ENCODE measurements around the gene LRFN2.

Gene LRFN2

GRCh38 chr6:40585651-40586269, 1.4 kb downstream of the LRFN2 start:
- no peak for DNase-seq

GRCh38 chr6:40585223-40585622, 1.9 kb downstream of the LRFN2 start:
- DNase-seq: no peak

GRCh38 chr6:40584741-40585140, 2.4 kb downstream of the LRFN2 start:
- DNase-seq: no peak

- no peak for DNase-seq
Measured at GRCh38 chr6:40583709-40584108, 3.5 kb downstream of the LRFN2 start.

GRCh38 chr6:40582892-40583291, 4.3 kb downstream of the LRFN2 start:
- DNase-seq: no peak

GRCh38 chr6:40579101-40579500, 8.1 kb downstream of the LRFN2 start:
- no peak for DNase-seq

GRCh38 chr6:40577672-40578071, 9.5 kb downstream of the LRFN2 start:
- DNase-seq: no peak

GRCh38 chr6:40573221-40573620, 13.9 kb downstream of the LRFN2 start:
- no peak for DNase-seq

GRCh38 chr6:40569162-40569910, 17.8 kb downstream of the LRFN2 start:
- no peak for DNase-seq

- no peak for DNase-seq
Measured at GRCh38 chr6:40568062-40568708, 19.0 kb downstream of the LRFN2 start.

- no peak for DNase-seq
Measured at GRCh38 chr6:40563111-40563510, 24.1 kb downstream of the LRFN2 start.

- DNase-seq: no peak
Measured at GRCh38 chr6:40559056-40559455, 28.1 kb downstream of the LRFN2 start.

- DNase-seq: no peak
Measured at GRCh38 chr6:40558102-40558501, 29.1 kb downstream of the LRFN2 start.

- DNase-seq: no peak
Measured at GRCh38 chr6:40556881-40557280, 30.3 kb downstream of the LRFN2 start.

- DNase-seq: no peak
Measured at GRCh38 chr6:40556023-40556422, 31.1 kb downstream of the LRFN2 start.

- DNase-seq: no peak
Measured at GRCh38 chr6:40555092-40555491, 32.1 kb downstream of the LRFN2 start.

GRCh38 chr6:40552941-40553340, 34.2 kb downstream of the LRFN2 start:
- DNase-seq: no peak

GRCh38 chr6:40551966-40552505, 35.1 kb downstream of the LRFN2 start:
- no peak for DNase-seq

GRCh38 chr6:40550202-40551101, 36.7 kb downstream of the LRFN2 start:
- no peak for DNase-seq

GRCh38 chr6:40545954-40546353, 41.2 kb downstream of the LRFN2 start:
- DNase-seq: no peak

- DNase-seq: no peak
Measured at GRCh38 chr6:40543776-40544175, 43.4 kb downstream of the LRFN2 start.

- no peak for DNase-seq
Measured at GRCh38 chr6:40543146-40543545, 44.0 kb downstream of the LRFN2 start.

Measured in GF-D8 (cell line).